GM12865 (cell line): Measurements from ENCODE around the gene KIF26B.

Experiments
- DNase-seq: peaks from one replicate; pipeline ENCODE4 v3.0.0; 2010; ENCODE audit warnings: low read depth
- H3K4me3 ChIP-seq: 2 replicates; pipeline ENCODE4 v1.5.1; 2011; ENCODE audit warnings: mild to moderate bottlenecking, low read depth, low read length, control low read depth
- TF ChIP-seq, protein P1 (sequence below): IDR thresholded peaks from 2 replicates; pipeline ENCODE4 v1.5.1; 2011; ENCODE audit warnings: low read length, control low read depth, low read depth, inconsistent platforms; ENCODE audit not compliant: insufficient read depth; ENCODE audit errors: missing control alignments

Gene KIF26B

GRCh38 chr1:245158913-245159312, 4.1 kb downstream of the KIF26B start:
- no peak overlapping the region for H3K4me3 ChIP-seq
- DNase-seq, result no peak
- TF ChIP-seq, protein P1, sequence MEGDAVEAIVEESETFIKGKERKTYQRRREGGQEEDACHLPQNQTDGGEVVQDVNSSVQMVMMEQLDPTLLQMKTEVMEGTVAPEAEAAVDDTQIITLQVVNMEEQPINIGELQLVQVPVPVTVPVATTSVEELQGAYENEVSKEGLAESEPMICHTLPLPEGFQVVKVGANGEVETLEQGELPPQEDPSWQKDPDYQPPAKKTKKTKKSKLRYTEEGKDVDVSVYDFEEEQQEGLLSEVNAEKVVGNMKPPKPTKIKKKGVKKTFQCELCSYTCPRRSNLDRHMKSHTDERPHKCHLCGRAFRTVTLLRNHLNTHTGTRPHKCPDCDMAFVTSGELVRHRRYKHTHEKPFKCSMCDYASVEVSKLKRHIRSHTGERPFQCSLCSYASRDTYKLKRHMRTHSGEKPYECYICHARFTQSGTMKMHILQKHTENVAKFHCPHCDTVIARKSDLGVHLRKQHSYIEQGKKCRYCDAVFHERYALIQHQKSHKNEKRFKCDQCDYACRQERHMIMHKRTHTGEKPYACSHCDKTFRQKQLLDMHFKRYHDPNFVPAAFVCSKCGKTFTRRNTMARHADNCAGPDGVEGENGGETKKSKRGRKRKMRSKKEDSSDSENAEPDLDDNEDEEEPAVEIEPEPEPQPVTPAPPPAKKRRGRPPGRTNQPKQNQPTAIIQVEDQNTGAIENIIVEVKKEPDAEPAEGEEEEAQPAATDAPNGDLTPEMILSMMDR, result no peak

- no peak for DNase-seq
- TF ChIP-seq, protein P1, result no peak
- H3K4me3 ChIP-seq, result no peak overlapping the region
These were observed 5.5 kb downstream of the KIF26B start for GRCh38 chr1:245160288-245160687.

DNA sequence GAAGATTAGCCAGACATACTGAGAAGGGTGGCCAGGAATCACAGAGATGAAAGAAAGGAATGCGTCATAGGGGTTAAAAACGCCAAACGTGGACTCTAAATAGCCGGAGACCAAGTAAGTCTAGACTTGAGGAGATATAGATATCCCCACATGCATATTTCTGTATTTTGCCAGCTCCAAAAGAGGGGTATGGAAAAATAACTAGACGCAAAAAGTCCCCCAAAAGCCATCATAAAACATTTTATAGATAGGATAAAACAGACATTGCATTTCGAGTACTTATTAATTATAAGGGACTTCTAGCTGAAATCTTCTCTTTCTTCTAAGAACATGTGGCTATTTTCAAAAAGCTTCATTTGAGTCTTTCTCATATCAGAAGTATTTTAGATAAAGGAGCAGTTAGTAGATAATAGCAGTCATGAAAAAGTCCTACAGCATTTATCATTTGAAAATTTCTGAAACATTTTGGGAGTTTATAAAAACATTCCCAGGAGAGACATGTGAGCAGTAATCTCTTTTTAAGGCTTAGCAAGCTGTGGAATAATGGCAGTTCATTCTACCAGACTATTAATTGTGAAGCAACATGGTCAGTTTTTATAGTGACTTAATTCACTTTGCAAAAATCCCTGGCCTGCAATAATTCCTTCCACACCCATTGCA, 6.1 kb downstream of the KIF26B start:
- no peak overlapping the region for H3K4me3 ChIP-seq
- TF ChIP-seq, protein P1, result no peak

GRCh38 chr1:245161866-245162265, 7.1 kb downstream of the KIF26B start:
- TF ChIP-seq, protein P1, result no peak
- H3K4me3 ChIP-seq, result no peak overlapping the region
- no peak for DNase-seq

More for the DNA sequence above, 6.1 kb downstream of the KIF26B start:
- DNase-seq, result no peak

GRCh38 chr1:245166471-245166885, 11.7 kb downstream of the KIF26B start:
- TF ChIP-seq, protein P1, result no peak
- H3K4me3 ChIP-seq, result no peak overlapping the region
- no peak for DNase-seq

DNA sequence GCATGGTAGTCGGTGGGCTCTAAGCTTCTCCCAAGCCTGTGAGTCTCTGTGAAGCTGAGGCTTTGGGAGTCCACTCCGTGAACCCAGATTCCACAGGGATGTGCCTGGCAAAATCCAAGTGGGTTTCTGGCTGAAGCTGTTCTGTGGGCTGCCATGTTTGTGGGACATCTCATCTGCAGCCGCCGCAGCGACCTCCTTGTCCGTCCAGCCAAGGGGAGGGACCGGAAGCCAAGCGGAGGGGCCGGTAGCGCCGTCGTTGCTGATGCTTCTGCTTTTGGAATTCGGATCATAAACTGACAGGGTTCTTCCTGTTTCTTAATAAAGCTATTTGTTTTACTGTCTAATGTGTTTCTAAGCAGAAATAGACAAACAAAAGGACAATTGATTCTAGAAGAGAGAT, 13.3 kb downstream of the KIF26B start:
- TF ChIP-seq, protein P1, result no peak
- H3K4me3 ChIP-seq, result no peak overlapping the region
- no peak for DNase-seq

DNA sequence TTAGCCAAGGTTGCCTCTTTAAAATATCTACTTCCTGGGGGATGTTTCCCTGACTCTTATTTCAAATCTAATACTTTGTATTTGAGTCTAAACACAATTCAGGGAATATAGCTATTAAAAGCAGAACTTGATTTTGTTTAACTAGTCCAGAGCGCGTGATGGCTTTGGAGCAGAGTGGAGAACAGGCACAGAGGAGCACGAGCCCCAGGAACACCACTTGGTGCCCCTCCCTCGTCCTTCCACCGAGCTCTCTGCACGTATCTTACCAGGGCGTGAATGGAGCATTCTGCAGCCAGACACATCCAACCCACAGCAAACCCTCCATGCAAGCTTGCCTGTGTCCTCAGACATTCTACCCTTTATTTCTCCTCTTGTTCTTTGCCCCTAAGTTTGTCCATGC, 14.1 kb downstream of the KIF26B start:
- no peak overlapping the region for H3K4me3 ChIP-seq

More for the DNA sequence above, 14.1 kb downstream of the KIF26B start:
- DNase-seq, result no peak
- TF ChIP-seq, protein P1, result no peak
